HG03469 (cell line): ENCODE measurements around the gene DLL1.

Experiments
- ATAC-seq: cut with Tn5 transposase; IDR thresholded peaks from one replicate; pipeline ENCODE4 v1.9.1; 2021; ENCODE audit warnings: mild to moderate bottlenecking, moderate library complexity, moderate number of reproducible peaks; ENCODE audit not compliant: unreplicated experiment

DLL1 gene

GRCh38 chr6:170234419-170234818 is 56.5 kb downstream of the DLL1 start:
- ATAC-seq: no peak

- ATAC-seq: no peak
Observed at GRCh38 chr6:170233286-170234205, 57.3 kb downstream of the DLL1 start.
